ENCODE measurements around the gene ITPR1. TPM values are rescaled to one million over a fixed set of nuclear protein-coding genes. Genes with fewer than 3 reads are reported as not detected.

ITPR1 gene
- total and polyA plus RNA-seq, 10 of the 15 experiments (the other 5 are each of a cell fraction or from before 2014, with no cell fraction given), result 12.2 to 239 (median 28.4) TPM

DNA sequence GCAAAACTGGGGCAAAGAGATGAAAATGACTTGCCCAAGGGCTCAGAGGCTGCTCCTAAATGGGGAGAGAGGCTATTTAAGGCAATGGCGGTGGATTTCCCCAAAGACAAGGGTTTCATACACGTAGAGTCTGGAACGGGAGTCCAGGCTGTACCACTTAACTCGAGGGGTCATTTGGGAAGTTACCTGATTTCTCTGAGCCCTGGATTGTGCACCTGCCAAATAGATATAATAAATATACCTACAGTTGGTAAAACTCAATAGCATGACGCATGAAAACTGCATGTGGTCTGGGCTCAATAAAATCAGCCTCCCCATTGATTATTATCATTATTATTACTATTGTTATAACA lies 1.3 kb upstream of the ITPR1 start:
- Histone ChIP-seq H3K36me3 (ENCODE audit: control insufficient read depth in 2 of 2, insufficient read depth in 2 of 2, low read length in 1 of 2) (no peaks in the 10 kb centered on the region), H3K4me3 (no peak overlapping the region; the same call in 1 of the 2 replicates), H3K27me3 (replicated peaks in 1 of 2; ENCODE audit: control insufficient read depth in 2 of 2, insufficient read depth in 2 of 2, low read length in 1 of 2) (no peaks in the 10 kb centered on the region; a peak in 1 of 4 replicates), H3K9me3 (replicated peaks; ENCODE audit: control insufficient read depth, insufficient read depth, low read length) (no peaks in the 10 kb centered on the region), H3K9ac (ENCODE audit: control insufficient read depth, insufficient read depth, low read length) (peak overlapping the region; percentile 59; the same call in 1 of the 2 replicates), H3K27ac (ENCODE audit: control insufficient read depth, insufficient read depth) (no peak overlapping the region), H3K4me1 (ENCODE audit: control insufficient read depth, insufficient read depth, low read length) (peaks cover 14% of the 10 kb centered on the region), H3K79me2 (ENCODE audit: control insufficient read depth, insufficient read depth, low read length) (peaks cover 27% of the 10 kb centered on the region), H2AFZ (ENCODE audit: control insufficient read depth, low read depth, low read length) (0 out of 2 replicates have a peak overlapping the region, but pooled peaks have one; percentile 83), H3K4me2 (ENCODE audit: control insufficient read depth, insufficient read depth) (peak overlapping the region; percentile 91), H4K20me1 (ENCODE audit: control insufficient read depth, insufficient read depth) (no peaks in the 10 kb centered on the region)
- intact Hi-C loops (cut with micrococcal nuclease; ENCODE audit: unreplicated experiment), result loop anchor here (2.0 to 5.0 kb wide), 4 partner anchors 25 to 140 kb away; partner anchors contain the start of gene SUMF1
- FAIRE-seq, result no peak
- ChIA-PET SMC1A (ENCODE audit: uncharacterized antibody, unreplicated experiment) (interaction anchor here (0.7 to 8.4 kb wide), 7 partner anchors 16 to 141 kb away, joined by 3 to 180 read pairs (median 15); no protein-coding TSS in a partner anchor), POLR2A (interaction anchor here (1.3 to 7.7 kb wide), 3 partner anchors 15 to 85 kb away, joined by 3 to 132 read pairs (median 29); no protein-coding TSS in a partner anchor), RAD21 (ENCODE audit: unreplicated experiment) (interaction anchor here (2.5 to 6.1 kb wide), 3 partner anchors 15 to 141 kb away, joined by 13 to 128 read pairs (median 19); no protein-coding TSS in a partner anchor), CTCF (interaction anchor here (1.3 to 4.9 kb wide), 4 partner anchors 22 to 142 kb away, joined by 3 to 22 read pairs (median 5); no protein-coding TSS in a partner anchor)
- no peak for DNase-seq (ENCODE audit: low read depth, low spot score)
- 32% methylated on average over 5 of the region's 5 CpGs for WGBS (ENCODE audit: insufficient coverage, insufficient replicate concordance, low lambda C conversion rate, missing lambda C conversion rate)
- ATAC-seq, result no peak
- BruUV-seq (replicated peaks), result no TSS peak
- TF ChIP-seq EZH2 (IDR thresholded peaks at IDR 0.05; ENCODE audit: borderline replicate concordance, control insufficient read depth, low read depth, low read length), result no peak
- no peak for TF ChIP-seq WRNIP1 (IDR thresholded peaks at IDR 0.05; ENCODE audit: borderline replicate concordance, low read depth, low read length)
- TF ChIP-seq, protein P1, sequence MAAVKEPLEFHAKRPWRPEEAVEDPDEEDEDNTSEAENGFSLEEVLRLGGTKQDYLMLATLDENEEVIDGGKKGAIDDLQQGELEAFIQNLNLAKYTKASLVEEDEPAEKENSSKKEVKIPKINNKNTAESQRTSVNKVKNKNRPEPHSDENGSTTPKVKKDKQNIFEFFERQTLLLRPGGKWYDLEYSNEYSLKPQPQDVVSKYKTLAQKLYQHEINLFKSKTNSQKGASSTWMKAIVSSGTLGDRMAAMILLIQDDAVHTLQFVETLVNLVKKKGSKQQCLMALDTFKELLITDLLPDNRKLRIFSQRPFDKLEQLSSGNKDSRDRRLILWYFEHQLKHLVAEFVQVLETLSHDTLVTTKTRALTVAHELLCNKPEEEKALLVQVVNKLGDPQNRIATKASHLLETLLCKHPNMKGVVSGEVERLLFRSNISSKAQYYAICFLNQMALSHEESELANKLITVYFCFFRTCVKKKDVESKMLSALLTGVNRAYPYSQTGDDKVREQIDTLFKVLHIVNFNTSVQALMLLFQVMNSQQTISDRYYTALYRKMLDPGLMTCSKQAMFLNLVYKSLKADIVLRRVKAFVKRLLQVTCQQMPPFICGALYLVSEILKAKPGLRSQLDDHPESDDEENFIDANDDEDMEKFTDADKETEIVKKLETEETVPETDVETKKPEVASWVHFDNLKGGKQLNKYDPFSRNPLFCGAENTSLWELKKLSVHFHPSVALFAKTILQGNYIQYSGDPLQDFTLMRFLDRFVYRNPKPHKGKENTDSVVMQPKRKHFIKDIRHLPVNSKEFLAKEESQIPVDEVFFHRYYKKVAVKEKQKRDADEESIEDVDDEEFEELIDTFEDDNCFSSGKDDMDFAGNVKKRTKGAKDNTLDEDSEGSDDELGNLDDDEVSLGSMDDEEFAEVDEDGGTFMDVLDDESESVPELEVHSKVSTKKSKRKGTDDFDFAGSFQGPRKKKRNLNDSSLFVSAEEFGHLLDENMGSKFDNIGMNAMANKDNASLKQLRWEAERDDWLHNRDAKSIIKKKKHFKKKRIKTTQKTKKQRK (IDR thresholded peaks at IDR 0.05; ENCODE audit: low read depth, low read length), result no peak
- no peak for TF ChIP-seq ZNF274 (IDR thresholded peaks at IDR 0.05; ENCODE audit: insufficient read depth, insufficient read length)
- no peak for TF ChIP-seq NR2F1 (conservative IDR thresholded peaks at IDR 0.05)
- TF ChIP-seq, protein P2, sequence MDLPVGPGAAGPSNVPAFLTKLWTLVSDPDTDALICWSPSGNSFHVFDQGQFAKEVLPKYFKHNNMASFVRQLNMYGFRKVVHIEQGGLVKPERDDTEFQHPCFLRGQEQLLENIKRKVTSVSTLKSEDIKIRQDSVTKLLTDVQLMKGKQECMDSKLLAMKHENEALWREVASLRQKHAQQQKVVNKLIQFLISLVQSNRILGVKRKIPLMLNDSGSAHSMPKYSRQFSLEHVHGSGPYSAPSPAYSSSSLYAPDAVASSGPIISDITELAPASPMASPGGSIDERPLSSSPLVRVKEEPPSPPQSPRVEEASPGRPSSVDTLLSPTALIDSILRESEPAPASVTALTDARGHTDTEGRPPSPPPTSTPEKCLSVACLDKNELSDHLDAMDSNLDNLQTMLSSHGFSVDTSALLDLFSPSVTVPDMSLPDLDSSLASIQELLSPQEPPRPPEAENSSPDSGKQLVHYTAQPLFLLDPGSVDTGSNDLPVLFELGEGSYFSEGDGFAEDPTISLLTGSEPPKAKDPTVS (IDR thresholded peaks at IDR 0.05; ENCODE audit: low read depth, low read length), result no peak
- TF ChIP-seq MEF2B (IDR thresholded peaks at IDR 0.05; ENCODE audit: partially characterized antibody, poor library complexity, severe bottlenecking), result no peak
- TF ChIP-seq NFIC (IDR thresholded peaks at IDR 0.05; ENCODE audit: low read depth, low read length), result no peak
- TF ChIP-seq CBX5 (IDR thresholded peaks at IDR 0.05; ENCODE audit: low read depth), result no peak
- no peak for TF ChIP-seq TAF1 (IDR thresholded peaks at IDR 0.05; ENCODE audit: borderline replicate concordance, low read depth, low read length)
- TF ChIP-seq, protein P3, sequence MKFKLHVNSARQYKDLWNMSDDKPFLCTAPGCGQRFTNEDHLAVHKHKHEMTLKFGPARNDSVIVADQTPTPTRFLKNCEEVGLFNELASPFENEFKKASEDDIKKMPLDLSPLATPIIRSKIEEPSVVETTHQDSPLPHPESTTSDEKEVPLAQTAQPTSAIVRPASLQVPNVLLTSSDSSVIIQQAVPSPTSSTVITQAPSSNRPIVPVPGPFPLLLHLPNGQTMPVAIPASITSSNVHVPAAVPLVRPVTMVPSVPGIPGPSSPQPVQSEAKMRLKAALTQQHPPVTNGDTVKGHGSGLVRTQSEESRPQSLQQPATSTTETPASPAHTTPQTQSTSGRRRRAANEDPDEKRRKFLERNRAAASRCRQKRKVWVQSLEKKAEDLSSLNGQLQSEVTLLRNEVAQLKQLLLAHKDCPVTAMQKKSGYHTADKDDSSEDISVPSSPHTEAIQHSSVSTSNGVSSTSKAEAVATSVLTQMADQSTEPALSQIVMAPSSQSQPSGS (IDR thresholded peaks at IDR 0.05; ENCODE audit: low read length), result no peak
- in situ Hi-C loops (cut with MboI), result no loop called here

Measured in GM12878 (cell line).